Mesothelial cell of epicardium (in vitro differentiated cells): ENCODE measurements around the gene HBM. TPM values are rescaled to one million over a fixed set of nuclear protein-coding genes. Genes with fewer than 3 reads are reported as not detected.
"Not testable (repeated sequence)": the region's sequence is repeated elsewhere in the genome, so short reads cannot be mapped to it uniquely, and the experiment has no call there.

ENCODE experiments used
- DNase-seq, 2 experiments: peaks; one replicate each; pipeline ENCODE4 v3.0.0; 2021; ENCODE audit warnings: low spot score in 2 of 2; ENCODE audit not compliant: unreplicated experiment in 2 of 2
- H3K27ac Mint-ChIP-seq: 2 replicates; pipeline ENCODE4 v1.8.0; 2021; ENCODE audit warnings: mixed read lengths
- H3K27me3 Mint-ChIP-seq: 2 replicates; pipeline ENCODE4 v1.8.0; 2021; ENCODE audit warnings: low read depth, mixed read lengths
- H3K36me3 Mint-ChIP-seq: 2 replicates; pipeline ENCODE4 v1.8.0; 2021; ENCODE audit warnings: mixed read lengths
- H3K4me1 Mint-ChIP-seq: 2 replicates; pipeline ENCODE4 v1.8.0; 2021; ENCODE audit warnings: mixed read lengths
- H3K4me3 Mint-ChIP-seq: 2 replicates; pipeline ENCODE4 v1.8.0; 2021; ENCODE audit warnings: mild to moderate bottlenecking, moderate library complexity, mixed read lengths
- H3K9me3 Mint-ChIP-seq: 2 replicates; pipeline ENCODE4 v1.8.0; 2021; ENCODE audit warnings: mixed read lengths
- total RNA-seq: library from RNA; stranded (reverse); gene quantifications from 3 replicates; pipeline ENCODE4 v1.2.1, GENCODE V29; 2021
- TF ChIP-seq, protein P1 (sequence below): fragments of 200-600 bp; sonication (generic); IDR thresholded peaks from one replicate; pipeline ENCODE4 v1.5.0; 2021; ENCODE audit warnings: antibody characterized with exemption; ENCODE audit not compliant: unreplicated experiment

The HBM gene
- total RNA-seq, 1 donor from 2014 or later = not detected

DNA sequence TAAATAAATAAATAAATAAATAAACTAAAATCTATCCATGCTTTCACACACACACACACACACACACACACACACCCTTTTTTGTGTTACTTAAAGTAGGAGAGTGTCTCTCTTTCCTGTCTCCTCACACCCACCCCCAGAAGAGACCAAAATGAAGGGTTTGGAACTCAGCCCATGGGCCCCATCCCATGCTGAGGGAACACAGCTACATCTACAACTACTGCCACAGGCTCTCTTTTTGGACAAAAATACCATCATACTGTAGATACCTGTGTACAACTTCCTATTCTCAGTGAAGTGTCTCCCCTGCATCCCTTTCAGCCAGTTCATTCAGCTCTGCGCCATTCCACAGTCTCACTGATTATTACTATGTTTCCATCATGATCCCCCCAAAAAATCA is 5.0 kb downstream of the HBM start:
- TF ChIP-seq, protein P1, sequence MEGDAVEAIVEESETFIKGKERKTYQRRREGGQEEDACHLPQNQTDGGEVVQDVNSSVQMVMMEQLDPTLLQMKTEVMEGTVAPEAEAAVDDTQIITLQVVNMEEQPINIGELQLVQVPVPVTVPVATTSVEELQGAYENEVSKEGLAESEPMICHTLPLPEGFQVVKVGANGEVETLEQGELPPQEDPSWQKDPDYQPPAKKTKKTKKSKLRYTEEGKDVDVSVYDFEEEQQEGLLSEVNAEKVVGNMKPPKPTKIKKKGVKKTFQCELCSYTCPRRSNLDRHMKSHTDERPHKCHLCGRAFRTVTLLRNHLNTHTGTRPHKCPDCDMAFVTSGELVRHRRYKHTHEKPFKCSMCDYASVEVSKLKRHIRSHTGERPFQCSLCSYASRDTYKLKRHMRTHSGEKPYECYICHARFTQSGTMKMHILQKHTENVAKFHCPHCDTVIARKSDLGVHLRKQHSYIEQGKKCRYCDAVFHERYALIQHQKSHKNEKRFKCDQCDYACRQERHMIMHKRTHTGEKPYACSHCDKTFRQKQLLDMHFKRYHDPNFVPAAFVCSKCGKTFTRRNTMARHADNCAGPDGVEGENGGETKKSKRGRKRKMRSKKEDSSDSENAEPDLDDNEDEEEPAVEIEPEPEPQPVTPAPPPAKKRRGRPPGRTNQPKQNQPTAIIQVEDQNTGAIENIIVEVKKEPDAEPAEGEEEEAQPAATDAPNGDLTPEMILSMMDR = no peak
- DNase-seq = no peak
- Mint-ChIP-seq H3K9me3 (no peaks in the 10 kb centered on the region), H3K27ac (no peak overlapping the region), H3K36me3 (no peaks in the 10 kb centered on the region), H3K4me1 (no peaks in the 10 kb centered on the region), H3K4me3 (no peak overlapping the region), H3K27me3 (peaks cover 84% of the 10 kb centered on the region)

DNA sequence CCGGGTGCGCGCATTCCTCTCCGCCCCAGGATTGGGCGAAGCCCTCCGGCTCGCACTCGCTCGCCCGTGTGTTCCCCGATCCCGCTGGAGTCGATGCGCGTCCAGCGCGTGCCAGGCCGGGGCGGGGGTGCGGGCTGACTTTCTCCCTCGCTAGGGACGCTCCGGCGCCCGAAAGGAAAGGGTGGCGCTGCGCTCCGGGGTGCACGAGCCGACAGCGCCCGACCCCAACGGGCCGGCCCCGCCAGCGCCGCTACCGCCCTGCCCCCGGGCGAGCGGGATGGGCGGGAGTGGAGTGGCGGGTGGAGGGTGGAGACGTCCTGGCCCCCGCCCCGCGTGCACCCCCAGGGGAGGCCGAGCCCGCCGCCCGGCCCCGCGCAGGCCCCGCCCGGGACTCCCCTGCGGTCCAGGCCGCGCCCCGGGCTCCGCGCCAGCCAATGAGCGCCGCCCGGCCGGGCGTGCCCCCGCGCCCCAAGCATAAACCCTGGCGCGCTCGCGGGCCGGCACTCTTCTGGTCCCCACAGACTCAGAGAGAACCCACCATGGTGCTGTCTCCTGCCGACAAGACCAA is 6.7 kb downstream of the HBM start, which contains the start of gene HBA2:
Gene HBA2 (plus strand): TSS at position 503 of the 568 bp plus-strand sequence. CDS start 37 bp downstream, at position 540.
- H3K27me3 Mint-ChIP-seq = peaks cover 77% of the 10 kb centered on the region
- H3K9me3 Mint-ChIP-seq, H3K4me1 Mint-ChIP-seq, DNase-seq, H3K4me3 Mint-ChIP-seq, H3K36me3 Mint-ChIP-seq, H3K27ac Mint-ChIP-seq: not testable (repeated sequence)

DNA sequence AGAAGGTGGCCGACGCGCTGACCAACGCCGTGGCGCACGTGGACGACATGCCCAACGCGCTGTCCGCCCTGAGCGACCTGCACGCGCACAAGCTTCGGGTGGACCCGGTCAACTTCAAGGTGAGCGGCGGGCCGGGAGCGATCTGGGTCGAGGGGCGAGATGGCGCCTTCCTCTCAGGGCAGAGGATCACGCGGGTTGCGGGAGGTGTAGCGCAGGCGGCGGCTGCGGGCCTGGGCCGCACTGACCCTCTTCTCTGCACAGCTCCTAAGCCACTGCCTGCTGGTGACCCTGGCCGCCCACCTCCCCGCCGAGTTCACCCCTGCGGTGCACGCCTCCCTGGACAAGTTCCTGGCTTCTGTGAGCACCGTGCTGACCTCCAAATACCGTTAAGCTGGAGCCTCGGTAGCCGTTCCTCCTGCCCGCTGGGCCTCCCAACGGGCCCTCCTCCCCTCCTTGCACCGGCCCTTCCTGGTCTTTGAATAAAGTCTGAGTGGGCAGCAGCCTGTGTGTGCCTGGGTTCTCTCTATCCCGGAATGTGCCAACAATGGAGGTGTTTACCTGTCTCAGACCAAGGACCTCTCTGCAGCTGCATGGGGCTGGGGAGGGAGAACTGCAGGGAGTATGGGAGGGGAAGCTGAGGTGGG is 7.6 kb downstream of the HBM start:
- H3K27me3 Mint-ChIP-seq = peaks cover 77% of the 10 kb centered on the region
- H3K27ac Mint-ChIP-seq, H3K4me3 Mint-ChIP-seq, H3K4me1 Mint-ChIP-seq, H3K36me3 Mint-ChIP-seq, DNase-seq, H3K9me3 Mint-ChIP-seq: not testable (repeated sequence)

DNA sequence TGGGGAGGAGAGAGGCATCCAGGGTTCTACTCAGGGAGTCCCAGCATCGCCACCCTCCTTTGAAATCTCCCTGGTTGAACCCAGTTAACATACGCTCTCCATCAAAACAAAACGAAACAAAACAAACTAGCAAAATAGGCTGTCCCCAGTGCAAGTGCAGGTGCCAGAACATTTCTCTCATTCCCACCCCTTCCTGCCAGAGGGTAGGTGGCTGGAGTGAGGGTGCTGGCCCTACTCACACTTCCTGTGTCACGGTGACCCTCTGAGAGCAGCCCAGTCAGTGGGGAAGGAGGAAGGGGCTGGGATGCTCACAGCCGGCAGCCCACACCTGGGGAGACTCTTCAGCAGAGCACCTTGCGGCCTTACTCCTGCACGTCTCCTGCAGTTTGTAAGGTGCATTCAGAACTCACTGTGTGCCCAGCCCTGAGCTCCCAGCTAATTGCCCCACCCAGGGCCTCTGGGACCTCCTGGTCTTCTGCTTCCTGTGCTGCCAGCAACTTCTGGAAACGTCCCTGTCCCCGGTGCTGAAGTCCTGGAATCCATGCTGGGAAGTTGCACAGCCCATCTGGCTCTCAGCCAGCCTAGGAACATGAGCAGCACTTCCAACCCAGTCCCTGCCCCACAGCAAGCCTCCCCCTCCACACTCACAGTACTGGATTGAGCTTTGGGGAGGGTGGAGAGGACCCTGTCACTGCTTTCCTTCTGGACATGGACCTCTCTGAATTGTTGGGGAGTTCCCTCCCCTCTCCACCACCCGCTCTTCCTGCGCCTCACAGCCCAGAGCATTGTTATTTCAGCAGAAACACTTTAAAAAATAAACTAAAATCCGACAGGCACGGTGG is 8.4 kb downstream of the HBM start:
- Mint-ChIP-seq H3K4me3 (peak overlapping the region; percentile 0), H3K27me3 (peaks cover 75% of the 10 kb centered on the region)
- not testable (repeated sequence) for DNase-seq, H3K9me3 Mint-ChIP-seq, H3K36me3 Mint-ChIP-seq, H3K4me1 Mint-ChIP-seq, H3K27ac Mint-ChIP-seq

DNA sequence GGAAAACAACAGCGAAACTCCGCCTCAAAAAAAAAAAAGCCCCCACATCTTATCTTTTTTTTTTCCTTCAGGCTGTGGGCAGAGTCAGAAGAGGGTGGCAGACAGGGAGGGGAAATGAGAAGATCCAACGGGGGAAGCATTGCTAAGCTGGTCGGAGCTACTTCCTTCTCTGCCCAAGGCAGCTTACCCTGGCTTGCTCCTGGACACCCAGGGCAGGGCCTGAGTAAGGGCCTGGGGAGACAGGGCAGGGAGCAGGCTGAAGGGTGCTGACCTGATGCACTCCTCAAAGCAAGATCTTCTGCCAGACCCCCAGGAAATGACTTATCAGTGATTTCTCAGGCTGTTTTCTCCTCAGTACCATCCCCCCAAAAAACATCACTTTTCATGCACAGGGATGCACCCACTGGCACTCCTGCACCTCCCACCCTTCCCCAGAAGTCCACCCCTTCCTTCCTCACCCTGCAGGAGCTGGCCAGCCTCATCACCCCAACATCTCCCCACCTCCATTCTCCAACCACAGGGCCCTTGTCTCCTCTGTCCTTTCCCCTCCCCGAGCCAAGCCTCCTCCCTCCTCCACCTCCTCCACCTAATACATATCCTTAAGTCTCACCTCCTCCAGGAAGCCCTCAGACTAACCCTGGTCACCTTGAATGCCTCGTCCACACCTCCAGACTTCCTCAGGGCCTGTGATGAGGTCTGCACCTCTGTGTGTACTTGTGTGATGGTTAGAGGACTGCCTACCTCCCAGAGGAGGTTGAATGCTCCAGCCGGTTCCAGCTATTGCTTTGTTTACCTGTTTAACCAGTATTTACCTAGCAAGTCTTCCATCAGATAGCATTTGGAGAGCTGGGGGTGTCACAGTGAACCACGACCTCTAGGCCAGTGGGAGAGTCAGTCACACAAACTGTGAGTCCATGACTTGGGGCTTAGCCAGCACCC is 9.5 kb downstream of the HBM start:
- no peaks in the 10 kb centered on the region for H3K9me3 Mint-ChIP-seq
- no peak overlapping the region for H3K27ac Mint-ChIP-seq
- DNase-seq = no peak
- H3K4me1 Mint-ChIP-seq = no peaks in the 10 kb centered on the region
- no peaks in the 10 kb centered on the region for H3K36me3 Mint-ChIP-seq
- peaks cover 74% of the 10 kb centered on the region for H3K27me3 Mint-ChIP-seq
- TF ChIP-seq, protein P1 = no peak
- H3K4me3 Mint-ChIP-seq = no peak overlapping the region

DNA sequence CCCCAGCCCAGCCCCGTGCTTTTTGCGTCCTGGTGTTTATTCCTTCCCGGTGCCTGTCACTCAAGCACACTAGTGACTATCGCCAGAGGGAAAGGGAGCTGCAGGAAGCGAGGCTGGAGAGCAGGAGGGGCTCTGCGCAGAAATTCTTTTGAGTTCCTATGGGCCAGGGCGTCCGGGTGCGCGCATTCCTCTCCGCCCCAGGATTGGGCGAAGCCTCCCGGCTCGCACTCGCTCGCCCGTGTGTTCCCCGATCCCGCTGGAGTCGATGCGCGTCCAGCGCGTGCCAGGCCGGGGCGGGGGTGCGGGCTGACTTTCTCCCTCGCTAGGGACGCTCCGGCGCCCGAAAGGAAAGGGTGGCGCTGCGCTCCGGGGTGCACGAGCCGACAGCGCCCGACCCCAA is 10.2 kb downstream of the HBM start:
- not testable (repeated sequence) for H3K4me1 Mint-ChIP-seq, H3K27ac Mint-ChIP-seq, H3K4me3 Mint-ChIP-seq, DNase-seq, H3K9me3 Mint-ChIP-seq, H3K36me3 Mint-ChIP-seq
- H3K27me3 Mint-ChIP-seq = peaks cover 68% of the 10 kb centered on the region

DNA sequence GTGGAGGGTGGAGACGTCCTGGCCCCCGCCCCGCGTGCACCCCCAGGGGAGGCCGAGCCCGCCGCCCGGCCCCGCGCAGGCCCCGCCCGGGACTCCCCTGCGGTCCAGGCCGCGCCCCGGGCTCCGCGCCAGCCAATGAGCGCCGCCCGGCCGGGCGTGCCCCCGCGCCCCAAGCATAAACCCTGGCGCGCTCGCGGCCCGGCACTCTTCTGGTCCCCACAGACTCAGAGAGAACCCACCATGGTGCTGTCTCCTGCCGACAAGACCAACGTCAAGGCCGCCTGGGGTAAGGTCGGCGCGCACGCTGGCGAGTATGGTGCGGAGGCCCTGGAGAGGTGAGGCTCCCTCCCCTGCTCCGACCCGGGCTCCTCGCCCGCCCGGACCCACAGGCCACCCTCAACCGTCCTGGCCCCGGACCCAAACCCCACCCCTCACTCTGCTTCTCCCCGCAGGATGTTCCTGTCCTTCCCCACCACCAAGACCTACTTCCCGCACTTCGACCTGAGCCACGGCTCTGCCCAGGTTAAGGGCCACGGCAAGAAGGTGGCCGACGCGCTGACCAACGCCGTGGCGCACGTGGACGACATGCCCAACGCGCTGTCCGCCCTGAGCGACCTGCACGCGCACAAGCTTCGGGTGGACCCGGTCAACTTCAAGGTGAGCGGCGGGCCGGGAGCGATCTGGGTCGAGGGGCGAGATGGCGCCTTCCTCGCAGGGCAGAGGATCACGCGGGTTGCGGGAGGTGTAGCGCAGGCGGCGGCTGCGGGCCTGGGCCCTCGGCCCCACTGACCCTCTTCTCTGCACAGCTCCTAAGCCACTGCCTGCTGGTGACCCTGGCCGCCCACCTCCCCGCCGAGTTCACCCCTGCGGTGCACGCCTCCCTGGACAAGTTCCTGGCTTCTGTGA is 11.0 kb downstream of the HBM start, which contains the start of gene HBA1:
Gene HBA1 (plus strand): TSS at position 204 of the 906 bp plus-strand sequence. CDS start 37 bp downstream, at position 241.
- H3K9me3 Mint-ChIP-seq, DNase-seq, H3K36me3 Mint-ChIP-seq, H3K27ac Mint-ChIP-seq, H3K4me1 Mint-ChIP-seq: not testable (repeated sequence)
- H3K27me3 Mint-ChIP-seq = peaks cover 62% of the 10 kb centered on the region
- H3K4me3 Mint-ChIP-seq = peak within 1 kb of the TSS; percentile 17
